Hepatocyte (in vitro differentiated cells): ENCODE data around the gene TBC1D5. TPM values are rescaled to one million over a fixed set of nuclear protein-coding genes. Genes with fewer than 3 reads are reported as not detected.

Experiments used
- DNase-seq: peaks from one replicate; pipeline ENCODE4 v3.0.0-alpha.2; 2016; ENCODE audit warnings: low spot score
- H2AFZ ChIP-seq: fragments of 200-600 bp; sonication (generic); 2 replicates; pipeline ENCODE4 v1.6.0; 2016; ENCODE audit warnings: antibody characterized with exemption, mild to moderate bottlenecking
- H3K27ac ChIP-seq: fragments of 200-600 bp; sonication (generic); 2 replicates; pipeline ENCODE4 v1.5.1; 2016; ENCODE audit warnings: mild to moderate bottlenecking
- H3K27me3 ChIP-seq: fragments of 200-600 bp; sonication (generic); 2 replicates; pipeline ENCODE4 v1.6.1; 2016
- H3K36me3 ChIP-seq: fragments of 200-600 bp; sonication (generic); replicated peaks from 2 replicates; pipeline ENCODE4 v1.5.1; 2016; ENCODE audit warnings: low read depth; ENCODE audit not compliant: insufficient read depth
- H3K4me1 ChIP-seq: fragments of 200-600 bp; sonication (generic); 2 replicates; pipeline ENCODE4 v1.5.1; 2016; ENCODE audit warnings: mild to moderate bottlenecking, moderate library complexity; ENCODE audit not compliant: insufficient read depth
- H3K4me2 ChIP-seq: fragments of 200-600 bp; sonication (generic); 2 replicates; pipeline ENCODE4 v1.6.0; 2016
- H3K4me3 ChIP-seq: fragments of 200-600 bp; sonication (generic); 2 replicates; pipeline ENCODE4 v1.5.1; 2016; ENCODE audit warnings: mild to moderate bottlenecking
- H3K79me2 ChIP-seq: fragments of 200-600 bp; sonication (generic); 2 replicates; pipeline ENCODE4 v1.6.0; 2017; ENCODE audit warnings: mild to moderate bottlenecking
- H3K9me2 ChIP-seq: fragments of 200-600 bp; sonication (generic); replicated peaks from 2 replicates; pipeline ENCODE4 v1.6.0; 2017; ENCODE audit warnings: mild to moderate bottlenecking; ENCODE audit not compliant: insufficient read depth
- H3K9me3 ChIP-seq: fragments of 200-600 bp; sonication (generic); 2 replicates; pipeline ENCODE4 v1.5.1; 2016; ENCODE audit warnings: low read depth, mild to moderate bottlenecking
- H4K20me1 ChIP-seq: fragments of 200-600 bp; sonication (generic); 2 replicates; pipeline ENCODE4 v1.6.0; 2016; ENCODE audit warnings: mild to moderate bottlenecking; ENCODE audit not compliant: insufficient read depth, poor library complexity, severe bottlenecking
- EZH2 ChIP-seq: fragments of 200-600 bp; sonication (generic); IDR thresholded peaks from 2 replicates; pipeline ENCODE4 v1.6.1; 2016; ENCODE audit warnings: antibody characterized with exemption, mild to moderate bottlenecking, borderline replicate concordance
- EZH2phosphoT487 ChIP-seq: fragments of 200-600 bp; sonication (generic); IDR thresholded peaks from one replicate; pipeline ENCODE4 v1.6.1; 2018; ENCODE audit warnings: antibody characterized with exemption, mild to moderate bottlenecking, low read depth, moderate library complexity; ENCODE audit not compliant: unreplicated experiment, severe bottlenecking
- WGBS: methylation state at CpG from one replicate; pipeline ENCODE4 v1.1.6; 2016; ENCODE audit warnings: low lambda C conversion rate; ENCODE audit errors: missing lambda C conversion rate; 5-methylcytosine and 5-hydroxymethylcytosine counted together
- polyA plus RNA-seq: library from polyadenylated mRNA; unstranded; fragments of >200 nt; fragmentation: Nextera tagmentation; extraction: Ambion mirVana; gene quantifications from 2 replicates; pipeline ENCODE4 v1.2.1, GENCODE V29; 2016
- total RNA-seq: library from RNA; depleted of rRNA; stranded (reverse); fragments of >200 nt; gene quantifications from 2 replicates; pipeline ENCODE4 v1.2.3, GENCODE V29; 2014
- TF ChIP-seq, protein P1 (sequence below): fragments of 200-600 bp; sonication (generic); IDR thresholded peaks from 2 replicates; pipeline ENCODE4 v1.5.1; 2016; ENCODE audit warnings: antibody characterized with exemption, mild to moderate bottlenecking; ENCODE audit not compliant: poor library complexity

The TBC1D5 gene
- total and polyA plus RNA-seq, 2 experiments from 2014 or later, result 17.0 to 64.2 TPM

DNA sequence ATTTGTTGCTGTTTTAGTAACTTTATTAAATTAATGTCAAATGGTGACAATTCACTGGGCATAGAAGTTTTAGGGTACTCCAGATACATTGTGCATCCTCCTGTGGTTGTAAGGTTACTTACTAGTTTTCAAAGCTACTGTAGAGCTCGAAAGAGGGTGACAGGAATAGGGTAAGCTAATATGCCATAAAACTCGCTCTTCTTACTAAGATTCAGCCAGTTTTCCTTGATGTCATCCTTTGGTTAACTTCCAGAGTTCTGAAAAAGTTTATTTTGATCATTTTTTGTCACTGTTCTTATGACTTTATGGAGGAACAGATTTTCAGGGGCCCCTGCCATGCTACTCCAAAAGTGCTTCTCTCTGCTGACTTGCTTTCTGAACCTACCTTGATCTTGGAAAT lies 522.8 kb downstream of the TBC1D5 start:
- no peak overlapping the region for H3K4me2 ChIP-seq
- H3K4me1 ChIP-seq, result no peaks in the 10 kb centered on the region
- no peak for DNase-seq
- H3K36me3 ChIP-seq, result no peaks in the 10 kb centered on the region
- no peak overlapping the region for H3K4me3 ChIP-seq
- no peaks in the 10 kb centered on the region for H3K9me2 ChIP-seq
- no peaks in the 10 kb centered on the region for H4K20me1 ChIP-seq
- WGBS, result 94% methylated on average over 2 of the region's 2 CpGs
- no peaks in the 10 kb centered on the region for H3K79me2 ChIP-seq
- H2AFZ ChIP-seq, result no peak overlapping the region
- no peaks in the 10 kb centered on the region for H3K9me3 ChIP-seq
- no peaks in the 10 kb centered on the region for H3K27me3 ChIP-seq
- TF ChIP-seq, protein P1, sequence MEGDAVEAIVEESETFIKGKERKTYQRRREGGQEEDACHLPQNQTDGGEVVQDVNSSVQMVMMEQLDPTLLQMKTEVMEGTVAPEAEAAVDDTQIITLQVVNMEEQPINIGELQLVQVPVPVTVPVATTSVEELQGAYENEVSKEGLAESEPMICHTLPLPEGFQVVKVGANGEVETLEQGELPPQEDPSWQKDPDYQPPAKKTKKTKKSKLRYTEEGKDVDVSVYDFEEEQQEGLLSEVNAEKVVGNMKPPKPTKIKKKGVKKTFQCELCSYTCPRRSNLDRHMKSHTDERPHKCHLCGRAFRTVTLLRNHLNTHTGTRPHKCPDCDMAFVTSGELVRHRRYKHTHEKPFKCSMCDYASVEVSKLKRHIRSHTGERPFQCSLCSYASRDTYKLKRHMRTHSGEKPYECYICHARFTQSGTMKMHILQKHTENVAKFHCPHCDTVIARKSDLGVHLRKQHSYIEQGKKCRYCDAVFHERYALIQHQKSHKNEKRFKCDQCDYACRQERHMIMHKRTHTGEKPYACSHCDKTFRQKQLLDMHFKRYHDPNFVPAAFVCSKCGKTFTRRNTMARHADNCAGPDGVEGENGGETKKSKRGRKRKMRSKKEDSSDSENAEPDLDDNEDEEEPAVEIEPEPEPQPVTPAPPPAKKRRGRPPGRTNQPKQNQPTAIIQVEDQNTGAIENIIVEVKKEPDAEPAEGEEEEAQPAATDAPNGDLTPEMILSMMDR, result no peak
- TF ChIP-seq EZH2 (no peak), EZH2phosphoT487 (no peak)
- H3K27ac ChIP-seq, result no peak overlapping the region

- no peak overlapping the region for H3K4me3 ChIP-seq
- TF ChIP-seq, protein P1, result no peak
- TF ChIP-seq EZH2, result no peak
- TF ChIP-seq EZH2phosphoT487, result no peak
- 92% methylated on average over 1 of the region's 1 CpG for WGBS
- no peaks in the 10 kb centered on the region for H3K9me3 ChIP-seq
- no peaks in the 10 kb centered on the region for H4K20me1 ChIP-seq
- H3K4me2 ChIP-seq, result no peak overlapping the region
- H3K27me3 ChIP-seq, result no peaks in the 10 kb centered on the region
- no peaks in the 10 kb centered on the region for H3K36me3 ChIP-seq
- no peaks in the 10 kb centered on the region for H3K4me1 ChIP-seq
- H2AFZ ChIP-seq, result no peak overlapping the region
- no peaks in the 10 kb centered on the region for H3K79me2 ChIP-seq
- DNase-seq, result no peak
- H3K9me2 ChIP-seq, result no peaks in the 10 kb centered on the region
- H3K27ac ChIP-seq, result no peak overlapping the region
Measured at GRCh38 chr3:17218587-17218986, 523.8 kb downstream of the TBC1D5 start.

- Histone ChIP-seq H3K36me3 (no peaks in the 10 kb centered on the region), H3K4me1 (no peaks in the 10 kb centered on the region), H3K9me2 (no peaks in the 10 kb centered on the region), H3K4me3 (no peak overlapping the region), H4K20me1 (no peaks in the 10 kb centered on the region), H2AFZ (no peak overlapping the region), H3K27ac (no peak overlapping the region), H3K79me2 (no peaks in the 10 kb centered on the region), H3K9me3 (no peaks in the 10 kb centered on the region), H3K27me3 (no peaks in the 10 kb centered on the region), H3K4me2 (no peak overlapping the region)
- no peak for DNase-seq
- TF ChIP-seq EZH2, result no peak
- TF ChIP-seq, protein P1, result no peak
- no peak for TF ChIP-seq EZH2phosphoT487
Measured at GRCh38 chr3:17217588-17217987, 524.8 kb downstream of the TBC1D5 start.

DNA sequence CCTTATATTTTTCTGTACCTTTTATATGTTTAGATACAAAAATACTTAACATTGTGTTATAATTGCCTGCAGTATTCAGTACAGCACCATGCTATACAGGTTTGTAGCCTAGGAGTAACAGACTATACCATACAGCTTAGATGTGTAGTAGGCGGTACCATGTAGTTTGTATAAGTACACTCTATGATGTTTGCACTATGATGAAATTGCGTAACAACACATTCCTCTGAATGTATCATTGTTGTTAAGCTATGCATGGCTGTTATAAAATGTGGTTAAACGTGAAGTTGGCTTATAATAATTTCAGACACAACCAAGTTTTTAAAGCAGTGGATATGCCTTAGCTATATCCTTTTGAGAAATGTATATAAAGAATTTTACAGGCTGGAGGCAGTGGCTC lies 529.3 kb downstream of the TBC1D5 start:
- no peak overlapping the region for H3K27ac ChIP-seq
- DNase-seq, result no peak
- no peak overlapping the region for H2AFZ ChIP-seq
- H3K9me2 ChIP-seq, result no peaks in the 10 kb centered on the region
- H3K4me1 ChIP-seq, result no peaks in the 10 kb centered on the region
- TF ChIP-seq EZH2phosphoT487 (no peak), EZH2 (no peak)
- TF ChIP-seq, protein P1, result no peak
- H3K4me3 ChIP-seq, result no peak overlapping the region
- H3K9me3 ChIP-seq, result no peaks in the 10 kb centered on the region
- H4K20me1 ChIP-seq, result no peaks in the 10 kb centered on the region
- no peaks in the 10 kb centered on the region for H3K36me3 ChIP-seq
- H3K4me2 ChIP-seq, result no peak overlapping the region
- H3K79me2 ChIP-seq, result no peaks in the 10 kb centered on the region
- WGBS, result 91% methylated on average over 3 of the region's 3 CpGs
- H3K27me3 ChIP-seq, result no peaks in the 10 kb centered on the region
